ENCODE data around the gene CREBRF.

The CREBRF gene

DNA sequence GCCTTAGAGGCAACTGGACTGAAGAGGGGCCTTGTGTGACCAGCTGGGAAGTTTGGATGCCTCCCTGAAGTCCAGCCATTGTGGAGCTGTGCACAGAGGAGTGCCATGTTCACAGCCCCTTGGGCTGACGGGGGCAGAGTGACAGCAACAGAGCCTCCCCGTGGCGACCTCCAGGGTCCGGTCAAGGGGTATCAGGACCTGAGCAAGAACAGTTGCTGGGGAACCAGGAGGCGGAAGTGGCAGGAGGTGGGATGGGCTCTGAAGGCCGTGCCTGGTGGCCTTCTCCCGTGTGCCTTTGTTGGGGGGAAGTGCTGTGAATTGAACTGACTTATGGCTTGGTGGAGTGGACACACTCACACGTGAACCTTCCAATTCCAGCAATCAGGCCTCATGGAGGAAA lies 102.2 kb downstream of the CREBRF start:
- no peak for DNase-seq (ENCODE audit: low spot score)

DNA sequence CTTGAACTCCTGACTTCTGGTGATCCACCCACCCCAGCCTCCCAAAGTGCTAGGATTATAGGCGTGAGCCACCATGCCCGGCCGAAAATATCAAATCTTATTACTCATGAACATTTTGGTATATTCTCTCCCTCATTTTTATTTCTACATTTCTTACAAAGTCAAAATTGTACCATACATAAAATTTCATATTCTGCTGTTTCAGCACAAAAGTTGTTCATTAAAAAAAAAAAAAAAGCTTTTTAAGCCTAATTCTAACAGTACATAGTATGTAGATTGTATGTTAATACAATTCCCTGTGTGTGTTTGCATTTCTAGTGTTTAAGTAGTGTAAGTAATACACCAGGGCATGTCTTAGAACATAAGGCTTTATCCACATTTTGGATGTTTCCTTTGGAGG lies 103.1 kb downstream of the CREBRF start:
- no peak for DNase-seq (ENCODE audit: low spot score)

DNA sequence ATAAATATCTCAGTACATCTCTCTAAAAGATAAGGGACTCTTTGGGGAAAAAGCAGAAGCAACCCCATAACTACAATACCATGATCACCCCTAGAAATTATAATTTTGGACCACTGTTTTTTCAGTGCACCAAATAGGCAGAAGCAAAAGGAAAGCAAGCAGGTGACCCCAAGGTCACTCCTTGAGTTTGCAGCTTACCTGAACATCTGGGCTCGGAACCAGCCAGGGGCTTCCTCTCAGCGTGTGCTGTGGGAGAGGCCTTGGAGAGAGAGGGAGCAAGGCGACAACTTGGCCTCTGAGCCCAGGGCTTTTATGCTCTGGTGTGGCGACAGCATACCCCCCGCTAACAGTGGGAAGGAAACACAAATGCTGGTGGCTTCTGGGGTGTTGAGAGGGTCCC lies 105.0 kb downstream of the CREBRF start:
- DNase-seq (ENCODE audit: low spot score), result no peak

GRCh38 chr5:173163219-173163618 lies 107.1 kb downstream of the CREBRF start:
- no peak for DNase-seq (ENCODE audit: low spot score)

GRCh38 chr5:173165177-173166016 lies 109.2 kb downstream of the CREBRF start:
- DNase-seq (ENCODE audit: low spot score), result no peak

GRCh38 chr5:173172166-173172565 lies 116.0 kb downstream of the CREBRF start:
- no peak for DNase-seq (ENCODE audit: low spot score)

DNA sequence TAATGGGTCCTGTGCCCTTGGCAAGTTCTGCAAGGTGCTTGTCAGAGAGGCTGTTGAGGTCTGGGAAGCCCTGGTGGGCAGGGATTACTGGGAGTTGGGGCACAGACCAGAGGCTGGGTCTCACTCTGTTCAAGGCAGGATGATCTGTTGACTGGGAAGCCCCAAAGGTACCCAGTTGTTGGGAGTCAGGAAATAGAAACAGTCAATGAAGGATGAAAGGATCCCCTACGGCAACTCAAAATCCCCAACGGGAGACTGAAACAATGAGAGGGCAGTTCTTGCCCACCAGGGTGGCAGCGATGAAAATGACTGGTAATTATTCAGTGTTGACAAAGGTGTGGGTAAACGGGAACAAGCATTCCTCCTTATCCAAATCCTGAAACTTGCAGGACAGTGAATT lies 119.4 kb downstream of the CREBRF start:
- DNase-seq (ENCODE audit: low spot score), result no peak

GRCh38 chr5:173178369-173178910 lies 122.3 kb downstream of the CREBRF start:
- no peak for DNase-seq (ENCODE audit: low spot score)

DNA sequence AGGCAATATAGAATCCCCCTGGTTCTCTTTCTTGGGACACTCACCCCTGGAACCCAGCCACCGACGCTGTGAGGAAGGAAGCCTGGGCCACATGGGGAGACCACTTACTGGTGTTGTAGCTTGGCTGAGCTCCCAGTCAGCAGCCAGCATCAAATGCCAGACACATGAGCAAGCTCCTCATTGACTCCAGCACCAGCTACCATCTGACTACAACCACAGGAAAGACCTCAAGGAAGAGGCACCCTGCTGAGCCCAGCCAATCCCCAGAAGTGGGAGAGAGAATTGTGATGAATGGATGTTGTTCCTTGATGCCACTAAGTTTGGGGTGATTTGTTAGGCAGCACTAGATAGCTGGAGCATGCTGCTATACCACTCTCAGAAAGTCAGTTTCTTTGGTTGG lies 124.2 kb downstream of the CREBRF start:
- no peak for DNase-seq (ENCODE audit: low spot score)

DNA sequence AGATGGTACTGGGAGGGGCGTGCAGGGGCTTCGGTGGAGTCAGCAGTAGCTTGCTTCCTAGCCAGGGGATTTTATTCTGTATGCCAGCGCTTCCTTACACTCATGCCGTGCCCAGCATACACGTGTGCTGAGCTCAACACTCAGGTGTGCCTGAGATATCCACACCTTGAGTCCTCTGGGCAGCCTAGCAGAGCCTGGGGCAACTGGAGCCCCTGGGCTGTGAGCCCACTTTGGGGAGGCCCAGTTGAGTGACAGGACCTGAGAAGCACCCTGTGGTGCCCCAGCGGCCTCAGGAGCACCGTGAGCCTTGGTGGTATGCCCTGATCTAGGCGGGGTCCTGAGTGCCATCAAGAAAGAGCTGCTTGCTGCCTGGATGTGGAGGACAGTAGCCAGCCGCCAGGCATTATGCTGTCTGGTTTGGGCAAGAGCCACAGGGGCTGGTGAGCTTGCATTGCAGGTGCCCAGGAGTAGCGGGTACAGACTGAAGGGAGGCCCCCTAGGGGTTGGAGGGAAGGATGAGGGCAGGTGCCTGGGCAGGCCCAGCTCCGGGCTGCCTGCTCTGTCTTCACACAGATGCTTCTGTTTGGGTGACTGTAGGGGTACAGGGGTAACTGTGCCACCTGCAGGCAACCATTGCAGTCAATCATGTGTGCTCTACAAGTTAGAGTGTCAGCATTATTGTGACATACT lies 131.0 kb downstream of the CREBRF start:
- DNase-seq (ENCODE audit: low spot score), result no peak

DNA sequence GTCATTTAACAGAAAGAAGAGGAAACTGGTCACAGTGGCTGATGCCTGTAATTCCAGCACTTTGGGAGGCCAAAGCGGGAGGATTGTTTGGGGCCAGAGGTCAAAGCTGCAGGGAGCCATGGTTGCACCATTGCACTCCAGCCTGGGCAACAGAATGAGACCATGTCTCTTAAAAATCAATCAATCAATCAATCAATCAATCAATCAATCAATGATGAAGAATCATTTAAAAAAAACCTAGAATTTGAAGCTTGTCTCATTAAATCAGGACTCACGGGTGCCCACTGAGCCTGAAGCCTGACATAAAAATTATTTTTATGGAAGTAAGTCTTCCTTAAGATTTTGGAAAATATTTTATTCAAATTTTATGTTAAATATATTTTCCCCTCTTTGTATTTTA lies 132.1 kb downstream of the CREBRF start:
- DNase-seq (ENCODE audit: low spot score), result no peak
